H1 (cell line): Measurements from ENCODE around the gene CEP104. TPM values are rescaled to one million over a fixed set of nuclear protein-coding genes. Genes with fewer than 3 reads are reported as not detected.

Experiments used
- BCL11A ChIP-seq, 2 experiments: IDR thresholded peaks; one replicate each; pipeline ENCODE4 v1.6.1; 2011; ENCODE audit warnings: low read depth in 2 of 2, low read length in 2 of 2, mild to moderate bottlenecking in 2 of 2
- KDM4A ChIP-seq: IDR thresholded peaks from one replicate; pipeline ENCODE4 v1.7.1; 2012; ENCODE audit warnings: low read depth, mild to moderate bottlenecking, moderate library complexity, low read length, inconsistent platforms; ENCODE audit not compliant: severe bottlenecking
- NANOG ChIP-seq: IDR thresholded peaks from 2 replicates; pipeline ENCODE4 v1.6.1; 2011; ENCODE audit warnings: low read length, low read depth, mild to moderate bottlenecking, inconsistent platforms; ENCODE audit not compliant: insufficient read depth, poor library complexity, severe bottlenecking
- PHF8 ChIP-seq: fragments of 200-600 bp; sonication (generic); conservative IDR thresholded peaks from 2 replicates; pipeline ENCODE4 v1.7.1; 2012; ENCODE audit warnings: low read depth, mild to moderate bottlenecking, inconsistent platforms, low read length, moderate library complexity
- SP2 ChIP-seq: IDR thresholded peaks from 2 replicates; pipeline ENCODE4 v1.6.1; 2012; ENCODE audit warnings: mild to moderate bottlenecking, low read length, inconsistent platforms
- TAF7 ChIP-seq: optimal IDR thresholded peaks from 2 replicates; pipeline ENCODE3; 2011; ENCODE audit warnings: low read depth, mild to moderate bottlenecking, inconsistent platforms, low read length, moderate library complexity, borderline replicate concordance
- polyA plus RNA-seq, 7 experiments: library from polyadenylated mRNA; depleted of rRNA in 3 of 7; stranded (reverse) in 5 of 7; unstranded in 2 of 7; fragments of >200 nt in 5 of 7; fragments of 200-250 nt in 2 of 7; gene quantifications; 1 replicate in 5 of 7; 2 replicates in 1 of 7; 4 replicates in 1 of 7; pipeline versions ENCODE4 v1.2.1 to v1.2.3, GENCODE V29; 2011 to 2013; ENCODE audit warnings: missing spikeins in 2 of 7, mixed read lengths in 2 of 7
- total RNA-seq: library from RNA; stranded (reverse); fragmentation: NEBNext Ultra II Directional; extraction: Animal tissue kit (Norgen Biotek cat#: 25700); gene quantifications from 2 replicates; pipeline ENCODE4 v1.2.1, GENCODE V29; 2021
- TF ChIP-seq, protein P1 (sequence below), 3 experiments: IDR thresholded peaks; 1 replicate in 2 of 3; 2 replicates in 1 of 3; pipeline versions ENCODE4 v1.5.1 to v1.6.1; 2011; ENCODE audit warnings: low read length in 3 of 3, mild to moderate bottlenecking in 3 of 3, inconsistent platforms in 2 of 3, low read depth in 1 of 3, moderate library complexity in 1 of 3; ENCODE audit not compliant: insufficient read depth in 1 of 3; ENCODE audit errors: control extremely low read depth in 1 of 3
- TF ChIP-seq, protein P2 (sequence below): fragments of 300-600 bp; sonication (generic); IDR thresholded peaks from 2 replicates; pipeline ENCODE4 v1.7.1; 2012; ENCODE audit warnings: low read length, moderate library complexity, mild to moderate bottlenecking, inconsistent platforms; ENCODE audit not compliant: insufficient replicate concordance

CEP104 gene
- total and polyA plus RNA-seq, 2 of the 8 experiments (the other 6 are each of a cell fraction or from before 2014, with no cell fraction given) = 8.0 to 43.9 TPM

DNA sequence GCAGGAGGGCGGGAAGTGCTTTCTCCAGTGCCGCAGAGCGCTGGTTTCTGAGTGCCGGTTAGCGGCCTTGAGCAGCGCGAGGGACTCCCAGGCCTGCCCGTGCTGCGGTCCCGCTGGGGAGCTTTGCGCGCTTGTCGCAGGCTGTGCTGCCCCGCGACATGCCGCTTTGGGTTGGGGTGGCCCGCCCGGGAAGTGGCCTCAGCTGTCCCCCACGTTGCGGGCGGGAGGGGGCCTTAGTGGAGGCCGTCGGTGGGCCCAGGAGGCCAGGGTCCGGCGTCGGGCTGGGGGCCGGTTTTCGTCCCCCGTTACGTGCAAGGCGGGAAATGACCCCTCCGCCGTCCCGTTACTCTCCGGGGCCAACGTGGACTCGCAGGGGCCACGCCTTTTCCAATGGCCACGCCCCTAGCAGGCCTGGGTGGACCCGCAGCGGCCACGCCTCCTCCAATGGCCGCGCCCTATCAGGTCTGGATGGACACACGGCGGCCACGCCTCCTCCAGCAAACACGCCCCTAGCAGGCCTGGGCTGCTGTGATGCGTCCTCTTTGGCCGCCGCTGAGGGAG lies 44.0 kb upstream of the CEP104 start (continued):
- TF ChIP-seq, protein P1, sequence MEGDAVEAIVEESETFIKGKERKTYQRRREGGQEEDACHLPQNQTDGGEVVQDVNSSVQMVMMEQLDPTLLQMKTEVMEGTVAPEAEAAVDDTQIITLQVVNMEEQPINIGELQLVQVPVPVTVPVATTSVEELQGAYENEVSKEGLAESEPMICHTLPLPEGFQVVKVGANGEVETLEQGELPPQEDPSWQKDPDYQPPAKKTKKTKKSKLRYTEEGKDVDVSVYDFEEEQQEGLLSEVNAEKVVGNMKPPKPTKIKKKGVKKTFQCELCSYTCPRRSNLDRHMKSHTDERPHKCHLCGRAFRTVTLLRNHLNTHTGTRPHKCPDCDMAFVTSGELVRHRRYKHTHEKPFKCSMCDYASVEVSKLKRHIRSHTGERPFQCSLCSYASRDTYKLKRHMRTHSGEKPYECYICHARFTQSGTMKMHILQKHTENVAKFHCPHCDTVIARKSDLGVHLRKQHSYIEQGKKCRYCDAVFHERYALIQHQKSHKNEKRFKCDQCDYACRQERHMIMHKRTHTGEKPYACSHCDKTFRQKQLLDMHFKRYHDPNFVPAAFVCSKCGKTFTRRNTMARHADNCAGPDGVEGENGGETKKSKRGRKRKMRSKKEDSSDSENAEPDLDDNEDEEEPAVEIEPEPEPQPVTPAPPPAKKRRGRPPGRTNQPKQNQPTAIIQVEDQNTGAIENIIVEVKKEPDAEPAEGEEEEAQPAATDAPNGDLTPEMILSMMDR (IDR thresholded peaks at IDR 0.05; ENCODE audit: control extremely low read depth in 1 of 3, insufficient read depth in 1 of 3, low read depth in 1 of 3, low read length in 3 of 3) = no peak
- peak; percentile 39; the same call in 1 of the 2 replicates for TF ChIP-seq PHF8
- TF ChIP-seq BCL11A (IDR thresholded peaks at IDR 0.05; ENCODE audit: low read depth in 2 of 2, low read length in 2 of 2) = no peak
- TF ChIP-seq TAF7 = no peak
- peak; percentile 72 for TF ChIP-seq KDM4A
- no peak for TF ChIP-seq NANOG
- TF ChIP-seq SP2 = no peak
- TF ChIP-seq, protein P2, sequence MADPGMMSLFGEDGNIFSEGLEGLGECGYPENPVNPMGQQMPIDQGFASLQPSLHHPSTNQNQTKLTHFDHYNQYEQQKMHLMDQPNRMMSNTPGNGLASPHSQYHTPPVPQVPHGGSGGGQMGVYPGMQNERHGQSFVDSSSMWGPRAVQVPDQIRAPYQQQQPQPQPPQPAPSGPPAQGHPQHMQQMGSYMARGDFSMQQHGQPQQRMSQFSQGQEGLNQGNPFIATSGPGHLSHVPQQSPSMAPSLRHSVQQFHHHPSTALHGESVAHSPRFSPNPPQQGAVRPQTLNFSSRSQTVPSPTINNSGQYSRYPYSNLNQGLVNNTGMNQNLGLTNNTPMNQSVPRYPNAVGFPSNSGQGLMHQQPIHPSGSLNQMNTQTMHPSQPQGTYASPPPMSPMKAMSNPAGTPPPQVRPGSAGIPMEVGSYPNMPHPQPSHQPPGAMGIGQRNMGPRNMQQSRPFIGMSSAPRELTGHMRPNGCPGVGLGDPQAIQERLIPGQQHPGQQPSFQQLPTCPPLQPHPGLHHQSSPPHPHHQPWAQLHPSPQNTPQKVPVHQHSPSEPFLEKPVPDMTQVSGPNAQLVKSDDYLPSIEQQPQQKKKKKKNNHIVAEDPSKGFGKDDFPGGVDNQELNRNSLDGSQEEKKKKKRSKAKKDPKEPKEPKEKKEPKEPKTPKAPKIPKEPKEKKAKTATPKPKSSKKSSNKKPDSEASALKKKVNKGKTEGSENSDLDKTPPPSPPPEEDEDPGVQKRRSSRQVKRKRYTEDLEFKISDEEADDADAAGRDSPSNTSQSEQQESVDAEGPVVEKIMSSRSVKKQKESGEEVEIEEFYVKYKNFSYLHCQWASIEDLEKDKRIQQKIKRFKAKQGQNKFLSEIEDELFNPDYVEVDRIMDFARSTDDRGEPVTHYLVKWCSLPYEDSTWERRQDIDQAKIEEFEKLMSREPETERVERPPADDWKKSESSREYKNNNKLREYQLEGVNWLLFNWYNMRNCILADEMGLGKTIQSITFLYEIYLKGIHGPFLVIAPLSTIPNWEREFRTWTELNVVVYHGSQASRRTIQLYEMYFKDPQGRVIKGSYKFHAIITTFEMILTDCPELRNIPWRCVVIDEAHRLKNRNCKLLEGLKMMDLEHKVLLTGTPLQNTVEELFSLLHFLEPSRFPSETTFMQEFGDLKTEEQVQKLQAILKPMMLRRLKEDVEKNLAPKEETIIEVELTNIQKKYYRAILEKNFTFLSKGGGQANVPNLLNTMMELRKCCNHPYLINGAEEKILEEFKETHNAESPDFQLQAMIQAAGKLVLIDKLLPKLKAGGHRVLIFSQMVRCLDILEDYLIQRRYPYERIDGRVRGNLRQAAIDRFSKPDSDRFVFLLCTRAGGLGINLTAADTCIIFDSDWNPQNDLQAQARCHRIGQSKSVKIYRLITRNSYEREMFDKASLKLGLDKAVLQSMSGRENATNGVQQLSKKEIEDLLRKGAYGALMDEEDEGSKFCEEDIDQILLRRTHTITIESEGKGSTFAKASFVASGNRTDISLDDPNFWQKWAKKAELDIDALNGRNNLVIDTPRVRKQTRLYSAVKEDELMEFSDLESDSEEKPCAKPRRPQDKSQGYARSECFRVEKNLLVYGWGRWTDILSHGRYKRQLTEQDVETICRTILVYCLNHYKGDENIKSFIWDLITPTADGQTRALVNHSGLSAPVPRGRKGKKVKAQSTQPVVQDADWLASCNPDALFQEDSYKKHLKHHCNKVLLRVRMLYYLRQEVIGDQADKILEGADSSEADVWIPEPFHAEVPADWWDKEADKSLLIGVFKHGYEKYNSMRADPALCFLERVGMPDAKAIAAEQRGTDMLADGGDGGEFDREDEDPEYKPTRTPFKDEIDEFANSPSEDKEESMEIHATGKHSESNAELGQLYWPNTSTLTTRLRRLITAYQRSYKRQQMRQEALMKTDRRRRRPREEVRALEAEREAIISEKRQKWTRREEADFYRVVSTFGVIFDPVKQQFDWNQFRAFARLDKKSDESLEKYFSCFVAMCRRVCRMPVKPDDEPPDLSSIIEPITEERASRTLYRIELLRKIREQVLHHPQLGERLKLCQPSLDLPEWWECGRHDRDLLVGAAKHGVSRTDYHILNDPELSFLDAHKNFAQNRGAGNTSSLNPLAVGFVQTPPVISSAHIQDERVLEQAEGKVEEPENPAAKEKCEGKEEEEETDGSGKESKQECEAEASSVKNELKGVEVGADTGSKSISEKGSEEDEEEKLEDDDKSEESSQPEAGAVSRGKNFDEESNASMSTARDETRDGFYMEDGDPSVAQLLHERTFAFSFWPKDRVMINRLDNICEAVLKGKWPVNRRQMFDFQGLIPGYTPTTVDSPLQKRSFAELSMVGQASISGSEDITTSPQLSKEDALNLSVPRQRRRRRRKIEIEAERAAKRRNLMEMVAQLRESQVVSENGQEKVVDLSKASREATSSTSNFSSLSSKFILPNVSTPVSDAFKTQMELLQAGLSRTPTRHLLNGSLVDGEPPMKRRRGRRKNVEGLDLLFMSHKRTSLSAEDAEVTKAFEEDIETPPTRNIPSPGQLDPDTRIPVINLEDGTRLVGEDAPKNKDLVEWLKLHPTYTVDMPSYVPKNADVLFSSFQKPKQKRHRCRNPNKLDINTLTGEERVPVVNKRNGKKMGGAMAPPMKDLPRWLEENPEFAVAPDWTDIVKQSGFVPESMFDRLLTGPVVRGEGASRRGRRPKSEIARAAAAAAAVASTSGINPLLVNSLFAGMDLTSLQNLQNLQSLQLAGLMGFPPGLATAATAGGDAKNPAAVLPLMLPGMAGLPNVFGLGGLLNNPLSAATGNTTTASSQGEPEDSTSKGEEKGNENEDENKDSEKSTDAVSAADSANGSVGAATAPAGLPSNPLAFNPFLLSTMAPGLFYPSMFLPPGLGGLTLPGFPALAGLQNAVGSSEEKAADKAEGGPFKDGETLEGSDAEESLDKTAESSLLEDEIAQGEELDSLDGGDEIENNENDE = no peak
